ENCODE results near the gene ABHD16A. TPM values are rescaled to one million over a fixed set of nuclear protein-coding genes. Genes with fewer than 3 reads are reported as not detected.

Gene ABHD16A
- total and polyA plus RNA-seq, 2 of the 13 experiments (the other 11 are each of a cell fraction or from before 2014, with no cell fraction given) = 43.5 to 45.4 TPM

DNA sequence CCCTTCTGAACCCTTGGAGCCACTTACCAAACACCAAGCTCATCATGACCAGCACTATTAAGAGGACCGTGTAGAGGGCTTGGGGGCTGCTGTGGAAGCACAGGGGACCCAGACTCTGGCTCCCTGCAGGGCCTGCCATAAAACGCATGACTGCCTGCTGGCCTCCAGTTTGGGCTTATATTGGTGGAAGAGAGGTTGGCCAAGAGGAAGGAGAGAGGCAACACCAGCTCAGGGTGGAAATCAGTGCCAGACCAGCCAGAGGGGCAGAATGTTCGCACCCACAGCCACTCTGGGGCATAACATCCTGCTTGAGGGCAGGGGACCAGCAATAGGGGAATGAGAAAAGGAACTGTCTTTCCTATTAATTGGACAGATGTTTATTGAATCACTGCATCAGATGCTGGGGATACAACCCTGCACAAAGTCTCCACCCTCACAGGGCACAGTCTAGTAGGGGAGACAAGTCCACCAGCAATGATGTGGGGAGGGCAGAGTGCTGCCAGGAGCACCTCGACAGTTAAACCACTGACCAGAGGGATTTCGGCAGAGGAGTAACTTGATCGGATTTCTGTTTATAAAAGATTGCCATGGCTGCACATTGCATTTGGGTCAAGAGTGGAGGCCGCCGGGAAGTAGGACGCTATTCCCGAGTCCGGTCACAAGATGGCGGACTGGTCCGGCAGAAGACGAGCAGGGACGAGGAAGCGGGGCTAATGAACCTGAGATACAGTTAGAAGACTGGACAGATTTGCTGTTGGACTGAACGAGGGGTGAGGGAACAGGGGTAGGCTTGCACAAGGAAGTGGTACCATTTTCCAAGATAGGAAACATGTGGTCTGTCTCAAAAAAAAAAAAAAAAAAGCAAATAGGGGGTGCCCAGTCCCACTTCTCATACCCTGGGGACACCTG, 22.6 kb downstream of the ABHD16A start, which contains the start of gene LY6G5C (continued):
- TF ChIP-seq, protein P1, sequence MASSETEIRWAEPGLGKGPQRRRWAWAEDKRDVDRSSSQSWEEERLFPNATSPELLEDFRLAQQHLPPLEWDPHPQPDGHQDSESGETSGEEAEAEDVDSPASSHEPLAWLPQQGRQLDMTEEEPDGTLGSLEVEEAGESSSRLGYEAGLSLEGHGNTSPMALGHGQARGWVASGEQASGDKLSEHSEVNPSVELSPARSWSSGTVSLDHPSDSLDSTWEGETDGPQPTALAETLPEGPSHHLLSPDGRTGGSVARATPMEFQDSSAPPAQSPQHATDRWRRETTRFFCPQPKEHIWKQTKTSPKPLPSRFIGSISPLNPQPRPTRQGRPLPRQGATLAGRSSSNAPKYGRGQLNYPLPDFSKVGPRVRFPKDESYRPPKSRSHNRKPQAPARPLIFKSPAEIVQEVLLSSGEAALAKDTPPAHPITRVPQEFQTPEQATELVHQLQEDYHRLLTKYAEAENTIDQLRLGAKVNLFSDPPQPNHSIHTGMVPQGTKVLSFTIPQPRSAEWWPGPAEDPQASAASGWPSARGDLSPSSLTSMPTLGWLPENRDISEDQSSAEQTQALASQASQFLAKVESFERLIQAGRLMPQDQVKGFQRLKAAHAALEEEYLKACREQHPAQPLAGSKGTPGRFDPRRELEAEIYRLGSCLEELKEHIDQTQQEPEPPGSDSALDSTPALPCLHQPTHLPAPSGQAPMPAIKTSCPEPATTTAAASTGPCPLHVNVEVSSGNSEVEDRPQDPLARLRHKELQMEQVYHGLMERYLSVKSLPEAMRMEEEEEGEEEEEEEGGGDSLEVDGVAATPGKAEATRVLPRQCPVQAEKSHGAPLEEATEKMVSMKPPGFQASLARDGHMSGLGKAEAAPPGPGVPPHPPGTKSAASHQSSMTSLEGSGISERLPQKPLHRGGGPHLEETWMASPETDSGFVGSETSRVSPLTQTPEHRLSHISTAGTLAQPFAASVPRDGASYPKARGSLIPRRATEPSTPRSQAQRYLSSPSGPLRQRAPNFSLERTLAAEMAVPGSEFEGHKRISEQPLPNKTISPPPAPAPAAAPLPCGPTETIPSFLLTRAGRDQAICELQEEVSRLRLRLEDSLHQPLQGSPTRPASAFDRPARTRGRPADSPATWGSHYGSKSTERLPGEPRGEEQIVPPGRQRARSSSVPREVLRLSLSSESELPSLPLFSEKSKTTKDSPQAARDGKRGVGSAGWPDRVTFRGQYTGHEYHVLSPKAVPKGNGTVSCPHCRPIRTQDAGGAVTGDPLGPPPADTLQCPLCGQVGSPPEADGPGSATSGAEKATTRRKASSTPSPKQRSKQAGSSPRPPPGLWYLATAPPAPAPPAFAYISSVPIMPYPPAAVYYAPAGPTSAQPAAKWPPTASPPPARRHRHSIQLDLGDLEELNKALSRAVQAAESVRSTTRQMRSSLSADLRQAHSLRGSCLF (CRISPR knock-in tag; IDR thresholded peaks at IDR 0.05; ENCODE audit: borderline replicate concordance) = no peak
- TF ChIP-seq ZSCAN20 (CRISPR knock-in tag; IDR thresholded peaks at IDR 0.05; ENCODE audit: borderline replicate concordance) = no peak
- TF ChIP-seq ZNF83 (CRISPR knock-in tag; IDR thresholded peaks at IDR 0.05; ENCODE audit: borderline replicate concordance) = no peak
- TF ChIP-seq PCBP2 (optimal IDR thresholded peaks at IDR 0.05; ENCODE audit: low read depth, low read length, poor library complexity, severe bottlenecking) = no peak
- TF ChIP-seq, protein P2, sequence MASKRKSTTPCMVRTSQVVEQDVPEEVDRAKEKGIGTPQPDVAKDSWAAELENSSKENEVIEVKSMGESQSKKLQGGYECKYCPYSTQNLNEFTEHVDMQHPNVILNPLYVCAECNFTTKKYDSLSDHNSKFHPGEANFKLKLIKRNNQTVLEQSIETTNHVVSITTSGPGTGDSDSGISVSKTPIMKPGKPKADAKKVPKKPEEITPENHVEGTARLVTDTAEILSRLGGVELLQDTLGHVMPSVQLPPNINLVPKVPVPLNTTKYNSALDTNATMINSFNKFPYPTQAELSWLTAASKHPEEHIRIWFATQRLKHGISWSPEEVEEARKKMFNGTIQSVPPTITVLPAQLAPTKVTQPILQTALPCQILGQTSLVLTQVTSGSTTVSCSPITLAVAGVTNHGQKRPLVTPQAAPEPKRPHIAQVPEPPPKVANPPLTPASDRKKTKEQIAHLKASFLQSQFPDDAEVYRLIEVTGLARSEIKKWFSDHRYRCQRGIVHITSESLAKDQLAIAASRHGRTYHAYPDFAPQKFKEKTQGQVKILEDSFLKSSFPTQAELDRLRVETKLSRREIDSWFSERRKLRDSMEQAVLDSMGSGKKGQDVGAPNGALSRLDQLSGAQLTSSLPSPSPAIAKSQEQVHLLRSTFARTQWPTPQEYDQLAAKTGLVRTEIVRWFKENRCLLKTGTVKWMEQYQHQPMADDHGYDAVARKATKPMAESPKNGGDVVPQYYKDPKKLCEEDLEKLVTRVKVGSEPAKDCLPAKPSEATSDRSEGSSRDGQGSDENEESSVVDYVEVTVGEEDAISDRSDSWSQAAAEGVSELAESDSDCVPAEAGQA (IDR thresholded peaks at IDR 0.05; ENCODE audit: low read depth) = no peak
- TF ChIP-seq, protein P2 (CRISPR knock-in tag; IDR thresholded peaks at IDR 0.05; ENCODE audit: borderline replicate concordance) = no peak
- TF ChIP-seq, protein P3, sequence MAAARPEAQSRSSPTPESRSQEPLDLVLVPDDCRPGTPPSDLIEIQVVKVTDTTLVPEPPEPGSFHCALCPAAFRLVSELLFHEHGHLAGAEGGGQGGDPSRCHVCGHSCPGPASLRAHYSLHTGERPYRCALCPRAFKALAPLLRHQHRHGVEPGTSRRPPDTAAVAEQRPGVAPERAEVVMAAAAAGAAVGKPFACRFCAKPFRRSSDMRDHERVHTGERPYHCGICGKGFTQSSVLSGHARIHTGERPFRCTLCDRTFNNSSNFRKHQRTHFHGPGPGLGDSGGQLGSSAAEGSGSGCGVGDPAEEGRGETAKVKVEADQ (CRISPR knock-in tag; IDR thresholded peaks at IDR 0.05; ENCODE audit: borderline replicate concordance) = no peak
- TF ChIP-seq ZNF564 (CRISPR knock-in tag; IDR thresholded peaks at IDR 0.05) = no peak
- TF ChIP-seq HDAC2 (CRISPR knock-in tag; IDR thresholded peaks at IDR 0.05) = peak; percentile 47; the same call in 1 of the 2 replicates
- no peak for TF ChIP-seq ATM (IDR thresholded peaks at IDR 0.05; ENCODE audit: borderline replicate concordance)
- no peak for TF ChIP-seq ZNF558 (CRISPR knock-in tag; IDR thresholded peaks at IDR 0.05; ENCODE audit: borderline replicate concordance)
- TF ChIP-seq SIN3A (IDR thresholded peaks at IDR 0.05; ENCODE audit: borderline replicate concordance, low read depth, low read length) = no peak
- no peak for TF ChIP-seq HNRNPH1 (optimal IDR thresholded peaks at IDR 0.05; ENCODE audit: low read depth, low read length)
- TF ChIP-seq JUN (CRISPR knock-in tag; IDR thresholded peaks at IDR 0.05) = no peak
- no peak for TF ChIP-seq POLR2G (IDR thresholded peaks at IDR 0.05; ENCODE audit: low read depth, low read length)
- no peak for TF ChIP-seq GTF2F1 (IDR thresholded peaks at IDR 0.05; ENCODE audit: low read length)
- no peak; the same call in 1 of the 2 replicates for TF ChIP-seq RXRA (CRISPR knock-in tag; IDR thresholded peaks at IDR 0.05)
- TF ChIP-seq GATAD2A (CRISPR knock-in tag; IDR thresholded peaks at IDR 0.05) = peak; percentile 62; the same call in 1 of the 2 replicates
